Activated CD4-positive, alpha-beta T cell treated with anti-CD3 and anti-CD28 coated beads, Interleukin-2, amount 50 U/mL, for 16 hours (primary cell): ENCODE results near the gene TNKS1BP1.
"Not testable (repeated sequence)": the region's sequence is repeated elsewhere in the genome, so short reads cannot be mapped to it uniquely, and the experiment has no call there.

ENCODE experiments used
- DNase-seq: peaks from one replicate; pipeline ENCODE4 v3.0.0-alpha.2; 2020

TNKS1BP1 gene

GRCh38 chr11:57308426-57309060, 16.2 kb downstream of the TNKS1BP1 start:
- no peak for DNase-seq

GRCh38 chr11:57307666-57308270, 17.0 kb downstream of the TNKS1BP1 start:
- no peak for DNase-seq

GRCh38 chr11:57306940-57307565, 17.7 kb downstream of the TNKS1BP1 start:
- DNase-seq, result no peak

- DNase-seq, result no peak
These were observed 18.4 kb downstream of the TNKS1BP1 start for GRCh38 chr11:57306161-57306876.

GRCh38 chr11:57305523-57305922, 19.2 kb downstream of the TNKS1BP1 start:
- no peak for DNase-seq

GRCh38 chr11:57303990-57304579, 20.7 kb downstream of the TNKS1BP1 start:
- no peak for DNase-seq

GRCh38 chr11:57303280-57303989, 21.3 kb downstream of the TNKS1BP1 start:
- DNase-seq, result no peak

GRCh38 chr11:57302489-57302888, 22.3 kb downstream of the TNKS1BP1 start:
- no peak for DNase-seq

- no peak for DNase-seq
These were observed 22.9 kb downstream of the TNKS1BP1 start for GRCh38 chr11:57301711-57302423.

- no peak for DNase-seq
These were observed 24.0 kb downstream of the TNKS1BP1 start for GRCh38 chr11:57300785-57301184.

GRCh38 chr11:57299150-57299737, 25.5 kb downstream of the TNKS1BP1 start:
- DNase-seq, result no peak

- DNase-seq, result no peak
These were observed 27.5 kb downstream of the TNKS1BP1 start for GRCh38 chr11:57297221-57297620.

GRCh38 chr11:57296205-57296604, 28.5 kb downstream of the TNKS1BP1 start:
- not testable (repeated sequence) for DNase-seq

GRCh38 chr11:57294225-57295131, 30.3 kb downstream of the TNKS1BP1 start:
- DNase-seq, result no peak

GRCh38 chr11:57290288-57290687, 34.5 kb downstream of the TNKS1BP1 start:
- no peak for DNase-seq

GRCh38 chr11:57288771-57289579, 35.8 kb downstream of the TNKS1BP1 start:
- no peak for DNase-seq

GRCh38 chr11:57287884-57288283, 36.9 kb downstream of the TNKS1BP1 start:
- DNase-seq, result no peak

- no peak for DNase-seq
These were observed 41.3 kb downstream of the TNKS1BP1 start for GRCh38 chr11:57283231-57283990.

GRCh38 chr11:57281546-57281945, 43.2 kb downstream of the TNKS1BP1 start:
- DNase-seq, result not testable (repeated sequence)
